GM19239 (cell line): ENCODE results near the gene PGA5.
A peak's percentile ranks its signal among the peaks of the same experiment; 100 is the strongest.
"Not testable (repeated sequence)": the region's sequence is repeated elsewhere in the genome, so short reads cannot be mapped to it uniquely, and the experiment has no call there.

Source experiments
- DNase-seq: peaks from one replicate; pipeline ENCODE4 v3.0.0; 2011; ENCODE audit warnings: low spot score; ENCODE audit not compliant: insufficient read length
- FAIRE-seq: peaks from 2 replicates; lab custom pipeline; 2011; peaks lifted over from hg19 to GRCh38; lab: Jason Lieb, UNC

PGA5 gene

DNA sequence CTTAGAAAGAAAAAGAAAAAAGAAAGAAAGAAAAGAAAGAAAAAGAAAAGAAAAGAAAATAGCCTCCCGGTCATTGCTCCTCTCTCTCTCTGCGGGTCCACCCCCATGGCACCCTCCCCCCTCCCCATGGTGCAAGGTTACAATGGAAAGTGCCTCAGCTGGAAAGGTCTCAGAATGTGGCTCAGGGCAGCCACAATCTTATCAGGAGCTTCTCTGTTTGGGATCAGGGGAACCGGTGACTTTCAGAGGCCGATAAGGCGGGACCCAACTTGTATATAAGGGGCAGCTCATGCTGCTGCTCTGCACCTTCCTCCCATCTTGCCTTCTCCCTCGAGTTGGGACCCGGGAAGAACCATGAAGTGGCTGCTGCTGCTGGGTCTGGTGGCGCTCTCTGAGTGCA lies 18.9 kb upstream of the PGA5 start, which contains the start of gene PGA4:
TSS of gene PGA4 (plus strand) at position 301 of the 400 bp plus-strand sequence. CDS start at position 355, 54 bp downstream.
- FAIRE-seq, result not testable (repeated sequence)

DNA sequence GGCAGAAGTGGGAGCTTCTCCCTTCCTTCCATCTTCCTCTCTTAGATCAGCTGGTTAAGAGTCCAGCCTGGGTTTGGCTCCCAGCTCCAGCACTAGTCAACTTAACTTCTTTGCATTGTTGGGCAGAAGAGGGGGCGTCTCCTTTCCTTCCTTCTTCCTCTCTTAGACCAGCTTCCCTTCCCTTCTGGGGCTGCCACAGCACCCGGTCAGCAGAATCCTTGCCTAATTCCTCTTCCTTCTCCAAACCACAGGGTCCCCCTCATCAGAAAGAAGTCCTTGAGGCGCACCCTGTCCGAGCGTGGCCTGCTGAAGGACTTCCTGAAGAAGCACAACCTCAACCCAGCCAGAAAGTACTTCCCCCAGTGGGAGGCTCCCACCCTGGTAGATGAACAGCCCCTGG lies 18.3 kb upstream of the PGA5 start:
- FAIRE-seq, DNase-seq: not testable (repeated sequence)

More for the DNA sequence above, 18.9 kb upstream of the PGA5 start, which contains the start of gene PGA4:
- not testable (repeated sequence) for DNase-seq

DNA sequence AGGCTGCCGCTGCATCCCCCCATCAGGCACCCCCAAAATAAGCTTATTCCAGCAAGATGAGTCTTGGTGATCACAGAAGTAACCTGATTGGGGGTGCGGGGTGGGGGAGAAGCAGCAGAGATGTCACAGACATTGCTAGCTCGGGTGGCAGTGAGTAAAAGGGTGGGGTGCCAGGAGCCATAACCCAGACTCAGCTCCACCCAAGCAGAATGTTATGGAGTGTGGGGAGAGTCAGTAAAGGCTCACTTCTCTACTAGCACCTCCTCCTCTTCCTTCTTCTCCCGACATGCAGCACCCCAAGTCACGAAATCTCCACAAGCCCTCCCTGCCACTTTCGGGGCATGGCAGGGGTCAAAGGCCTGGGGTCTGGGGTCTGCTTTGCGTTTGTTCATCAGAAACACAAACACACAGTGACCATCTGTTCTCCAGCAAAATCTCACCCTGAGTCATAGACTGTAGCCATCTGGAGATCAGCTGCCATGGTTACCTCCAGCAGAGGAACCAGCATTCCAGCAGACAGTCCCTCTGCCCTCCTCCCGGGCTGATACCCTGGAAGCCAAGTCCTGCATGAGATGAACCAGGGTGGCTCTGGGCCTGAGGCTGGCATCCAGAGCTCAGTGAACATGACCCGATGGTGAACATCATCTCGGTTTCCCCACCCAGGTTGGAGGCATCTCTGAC lies 14.4 kb upstream of the PGA5 start:
- not testable (repeated sequence) for DNase-seq, FAIRE-seq

DNA sequence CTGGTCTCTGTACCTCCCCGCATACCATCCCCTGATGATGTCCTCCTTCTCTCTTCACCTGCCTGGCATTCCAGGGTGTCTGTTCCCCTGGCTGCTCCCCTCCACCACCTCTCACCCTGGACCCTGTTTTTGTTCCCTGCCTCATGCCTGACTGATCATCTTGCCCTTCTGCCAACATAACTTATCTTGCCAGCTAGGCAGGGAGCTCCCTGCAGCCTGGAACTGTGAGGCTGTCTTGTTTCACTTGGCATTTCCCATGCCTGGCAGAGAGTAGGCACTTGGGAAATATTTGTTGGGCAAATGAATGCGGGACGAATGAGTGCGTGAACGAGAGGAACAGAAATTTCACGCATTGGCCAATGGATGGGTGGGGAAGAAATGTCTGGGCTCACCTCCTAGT lies 11.5 kb upstream of the PGA5 start:
- FAIRE-seq, DNase-seq: not testable (repeated sequence)

DNA sequence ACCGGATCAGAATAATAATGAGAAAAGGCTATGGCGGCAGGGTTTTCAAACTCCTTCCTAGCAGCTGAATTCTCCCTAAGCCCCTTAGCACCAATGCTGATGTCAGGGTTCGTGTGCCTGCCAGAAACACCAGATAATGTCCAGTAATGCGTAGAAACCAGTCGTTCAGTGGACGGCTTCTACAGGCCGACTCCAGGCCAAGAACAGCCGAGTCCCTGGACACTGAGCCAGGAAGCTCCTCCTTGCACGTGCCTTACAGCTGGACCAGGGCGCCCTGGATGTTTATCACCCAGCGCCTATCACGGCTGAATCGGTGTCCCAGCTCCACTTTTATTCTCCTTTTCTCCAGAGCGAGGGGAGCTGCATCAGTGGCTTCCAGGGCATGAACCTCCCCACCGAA lies 9.9 kb upstream of the PGA5 start:
- not testable (repeated sequence) for DNase-seq, FAIRE-seq

DNA sequence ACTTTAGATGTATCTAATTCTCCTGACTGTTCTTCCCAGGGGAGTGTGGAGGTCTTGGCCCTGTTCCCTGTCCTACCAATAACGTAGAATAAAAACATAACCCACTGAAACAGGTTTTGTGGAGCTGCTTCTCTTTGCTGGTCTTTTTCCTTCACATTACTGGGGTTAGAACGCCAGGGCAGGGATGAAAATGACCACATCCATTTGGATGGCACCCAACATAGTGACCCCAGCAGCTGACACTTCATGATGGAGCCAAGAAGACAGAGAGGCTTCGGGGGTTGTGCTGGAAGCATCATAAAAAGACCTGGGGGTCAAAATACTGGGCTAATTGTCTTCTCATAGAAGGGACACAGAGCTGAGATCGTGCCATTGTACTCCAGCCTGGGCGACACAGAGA lies 9.4 kb upstream of the PGA5 start:
- not testable (repeated sequence) for DNase-seq, FAIRE-seq

DNA sequence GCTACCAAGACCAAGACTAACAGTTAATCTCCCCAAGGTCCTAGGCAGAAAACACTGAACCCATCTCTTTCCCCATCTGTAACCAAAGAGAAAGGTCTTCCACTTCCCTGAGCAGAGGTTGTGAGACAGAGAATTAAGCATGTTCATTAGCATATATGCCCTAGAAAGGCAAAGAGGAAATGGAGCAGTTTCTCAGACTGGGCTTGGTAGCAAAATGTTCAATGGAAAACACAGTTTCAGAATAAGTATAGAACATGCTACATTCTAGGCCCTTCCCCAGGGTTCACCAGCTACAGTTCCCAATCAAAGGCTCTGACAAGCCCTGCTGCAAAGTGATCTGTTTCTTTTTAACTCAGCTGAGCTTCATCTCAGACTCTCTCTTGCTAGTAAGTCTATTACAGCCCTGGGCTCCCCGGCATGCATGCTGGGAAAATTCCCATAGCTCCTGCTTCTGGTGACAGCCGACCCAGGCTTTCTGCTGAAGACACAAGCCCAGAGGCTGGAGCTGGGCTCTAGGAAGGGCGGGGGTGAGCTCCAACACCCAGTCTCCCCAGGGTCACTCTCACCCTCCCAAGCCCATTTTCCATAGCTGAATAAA lies 8.3 kb upstream of the PGA5 start:
- not testable (repeated sequence) for FAIRE-seq, DNase-seq

DNA sequence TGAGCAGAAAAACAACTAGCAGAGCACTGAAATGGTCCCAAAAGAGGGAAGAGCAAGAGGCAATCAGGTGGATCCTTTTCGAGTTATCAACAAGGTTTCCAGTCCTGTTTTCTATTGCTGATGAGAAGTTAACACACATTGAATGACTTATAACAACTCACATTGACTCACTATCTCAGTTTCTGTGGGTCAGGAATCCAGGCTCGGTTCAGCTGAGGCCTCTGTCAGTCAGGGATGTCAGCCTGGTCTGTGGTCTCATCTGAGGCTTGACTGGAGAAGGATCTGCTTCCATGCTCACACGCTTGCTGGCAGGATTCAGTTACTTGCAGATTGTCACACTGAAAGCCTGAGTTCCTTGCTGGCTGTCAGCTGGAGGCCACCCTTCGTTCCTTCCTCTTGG lies 3.8 kb upstream of the PGA5 start:
- FAIRE-seq, result peak; percentile 33

DNA sequence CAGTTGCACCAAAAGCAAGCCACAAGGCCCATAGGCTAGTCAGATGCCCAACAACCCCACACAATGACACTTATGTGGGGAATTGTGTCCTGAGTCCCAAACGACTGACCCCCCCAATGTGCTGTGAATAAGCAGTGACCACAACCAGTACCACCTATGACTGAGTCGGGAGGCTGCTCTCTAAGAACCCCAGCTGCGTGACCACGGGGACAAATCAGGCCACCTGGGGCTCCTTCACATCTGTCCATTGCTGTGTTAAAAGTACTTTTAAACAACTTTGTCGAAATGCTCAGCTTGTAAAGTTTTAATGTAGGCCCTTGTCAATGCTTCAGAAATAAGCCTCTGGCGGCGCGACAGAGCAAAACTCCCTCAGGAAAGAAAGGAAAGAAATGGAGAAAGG lies 687 bp upstream of the PGA5 start:
- DNase-seq, FAIRE-seq: not testable (repeated sequence)

More for the DNA sequence above, 3.8 kb upstream of the PGA5 start:
- not testable (repeated sequence) for DNase-seq

DNA sequence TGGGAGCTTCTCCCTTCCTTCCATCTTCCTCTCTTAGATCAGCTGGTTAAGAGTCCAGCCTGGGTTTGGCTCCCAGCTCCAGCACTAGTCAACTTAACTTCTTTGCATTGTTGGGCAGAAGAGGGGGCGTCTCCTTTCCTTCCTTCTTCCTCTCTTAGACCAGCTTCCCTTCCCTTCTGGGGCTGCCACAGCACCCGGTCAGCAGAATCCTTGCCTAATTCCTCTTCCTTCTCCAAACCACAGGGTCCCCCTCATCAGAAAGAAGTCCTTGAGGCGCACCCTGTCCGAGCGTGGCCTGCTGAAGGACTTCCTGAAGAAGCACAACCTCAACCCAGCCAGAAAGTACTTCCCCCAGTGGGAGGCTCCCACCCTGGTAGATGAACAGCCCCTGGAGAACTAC lies 551 bp downstream of the PGA5 start:
- not testable (repeated sequence) for DNase-seq, FAIRE-seq

DNA sequence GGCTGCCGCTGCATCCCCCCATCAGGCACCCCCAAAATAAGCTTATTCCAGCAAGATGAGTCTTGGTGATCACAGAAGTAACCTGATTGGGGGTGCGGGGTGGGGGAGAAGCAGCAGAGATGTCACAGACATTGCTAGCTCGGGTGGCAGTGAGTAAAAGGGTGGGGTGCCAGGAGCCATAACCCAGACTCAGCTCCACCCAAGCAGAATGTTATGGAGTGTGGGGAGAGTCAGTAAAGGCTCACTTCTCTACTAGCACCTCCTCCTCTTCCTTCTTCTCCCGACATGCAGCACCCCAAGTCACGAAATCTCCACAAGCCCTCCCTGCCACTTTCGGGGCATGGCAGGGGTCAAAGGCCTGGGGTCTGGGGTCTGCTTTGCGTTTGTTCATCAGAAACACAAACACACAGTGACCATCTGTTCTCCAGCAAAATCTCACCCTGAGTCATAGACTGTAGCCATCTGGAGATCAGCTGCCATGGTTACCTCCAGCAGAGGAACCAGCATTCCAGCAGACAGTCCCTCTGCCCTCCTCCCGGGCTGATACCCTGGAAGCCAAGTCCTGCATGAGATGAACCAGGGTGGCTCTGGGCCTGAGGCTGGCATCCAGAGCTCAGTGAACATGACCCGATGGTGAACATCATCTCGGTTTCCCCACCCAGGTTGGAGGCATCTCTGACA lies 4.4 kb downstream of the PGA5 start:
- FAIRE-seq, DNase-seq: not testable (repeated sequence)

DNA sequence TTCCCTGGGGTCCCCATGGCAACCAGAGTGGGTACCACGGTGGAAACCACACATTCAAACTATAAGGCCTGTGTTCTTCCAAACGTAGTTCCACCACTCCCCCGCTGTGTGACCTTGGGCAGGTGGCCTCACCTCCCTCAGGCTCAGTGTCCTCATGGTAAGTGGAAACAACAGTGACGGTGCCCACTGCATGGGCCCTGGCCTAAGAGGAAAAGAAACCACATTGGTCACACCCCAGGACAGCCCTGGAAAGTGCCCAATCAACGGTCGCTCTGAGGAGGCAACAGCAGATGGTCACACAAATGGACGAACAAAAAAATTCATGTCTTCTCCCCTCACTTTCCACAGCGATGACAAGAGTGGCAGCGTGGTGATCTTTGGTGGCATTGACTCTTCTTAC lies 7.1 kb downstream of the PGA5 start:
- not testable (repeated sequence) for FAIRE-seq, DNase-seq

DNA sequence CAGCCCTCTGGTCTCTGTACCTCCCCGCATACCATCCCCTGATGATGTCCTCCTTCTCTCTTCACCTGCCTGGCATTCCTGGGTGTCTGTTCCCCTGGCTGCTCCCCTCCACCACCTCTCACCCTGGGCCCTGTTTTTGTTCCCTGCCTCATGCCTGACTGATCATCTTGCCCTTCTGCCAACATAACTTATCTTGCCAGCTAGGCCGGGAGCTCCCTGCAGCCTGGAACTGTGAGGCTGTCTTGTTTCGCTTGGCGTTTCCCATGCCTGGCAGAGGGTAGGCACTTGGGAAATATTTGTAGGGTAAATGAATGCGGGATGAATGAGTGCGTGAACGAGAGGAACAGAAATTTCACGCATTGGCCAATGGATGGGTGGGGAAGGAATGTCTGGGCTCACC lies 8.2 kb downstream of the PGA5 start:
- DNase-seq, FAIRE-seq: not testable (repeated sequence)

DNA sequence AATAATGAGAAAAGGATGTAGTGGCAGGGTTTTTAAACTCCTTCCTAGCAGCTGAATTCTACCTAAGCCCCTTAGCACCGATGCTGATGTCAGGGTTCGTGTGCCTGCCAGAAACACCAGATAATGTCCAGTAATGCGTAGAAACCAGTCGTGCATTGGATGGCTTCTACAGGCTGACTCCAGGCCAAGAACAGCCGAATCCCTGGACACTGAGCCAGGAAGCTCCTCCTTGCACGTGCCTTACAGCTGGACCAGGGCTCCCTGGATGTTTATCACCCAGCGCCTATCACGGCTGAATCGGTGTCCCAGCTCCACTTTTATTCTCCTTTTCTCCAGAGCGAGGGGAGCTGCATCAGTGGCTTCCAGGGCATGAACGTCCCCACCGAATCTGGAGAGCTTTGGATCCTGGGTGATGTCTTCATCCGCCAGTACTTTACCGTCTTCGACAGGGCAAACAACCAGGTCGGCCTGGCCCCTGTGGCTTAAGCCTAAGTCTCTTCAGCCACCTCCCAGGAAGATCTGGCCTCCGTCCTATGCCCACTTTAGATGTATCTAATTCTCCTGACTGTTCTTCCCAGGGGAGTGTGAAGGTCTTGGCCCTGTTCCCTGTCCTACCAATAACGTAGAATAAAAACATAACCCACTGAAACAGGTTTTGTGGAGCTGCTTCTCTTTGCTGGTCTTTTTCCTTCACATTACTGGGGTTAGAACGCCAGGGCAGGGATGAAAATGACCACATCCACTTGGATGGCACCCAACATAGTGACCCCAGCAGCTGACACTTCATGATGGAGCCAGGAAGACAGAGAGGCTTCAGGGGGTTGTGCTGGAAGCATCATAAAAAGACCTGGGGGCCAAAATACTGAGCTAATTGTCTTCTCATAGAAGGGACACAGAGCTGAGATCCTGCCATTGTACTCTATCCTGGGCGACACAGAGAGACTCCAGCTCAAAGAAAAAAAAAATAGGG lies 10.1 kb downstream of the PGA5 start:
- DNase-seq, FAIRE-seq: not testable (repeated sequence)

DNA sequence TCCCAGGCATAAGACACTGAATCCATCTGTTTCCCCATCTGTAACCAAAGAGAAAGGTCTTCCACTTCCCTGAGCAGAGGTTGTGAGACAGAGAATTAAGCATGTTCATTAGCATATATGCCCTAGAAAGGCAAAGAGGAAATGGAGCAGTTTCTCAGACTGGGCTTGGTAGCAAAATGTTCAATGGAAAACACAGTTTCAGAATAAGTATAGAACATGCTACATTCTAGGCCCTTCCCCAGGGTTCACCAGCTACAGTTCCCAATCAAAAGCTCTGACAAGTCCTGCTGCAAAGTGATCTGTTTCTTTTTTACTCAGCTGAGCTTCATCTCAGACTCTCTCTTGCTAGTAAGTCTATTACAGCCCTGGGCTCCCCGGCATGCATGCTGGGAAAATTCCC lies 11.4 kb downstream of the PGA5 start:
- not testable (repeated sequence) for FAIRE-seq, DNase-seq

DNA sequence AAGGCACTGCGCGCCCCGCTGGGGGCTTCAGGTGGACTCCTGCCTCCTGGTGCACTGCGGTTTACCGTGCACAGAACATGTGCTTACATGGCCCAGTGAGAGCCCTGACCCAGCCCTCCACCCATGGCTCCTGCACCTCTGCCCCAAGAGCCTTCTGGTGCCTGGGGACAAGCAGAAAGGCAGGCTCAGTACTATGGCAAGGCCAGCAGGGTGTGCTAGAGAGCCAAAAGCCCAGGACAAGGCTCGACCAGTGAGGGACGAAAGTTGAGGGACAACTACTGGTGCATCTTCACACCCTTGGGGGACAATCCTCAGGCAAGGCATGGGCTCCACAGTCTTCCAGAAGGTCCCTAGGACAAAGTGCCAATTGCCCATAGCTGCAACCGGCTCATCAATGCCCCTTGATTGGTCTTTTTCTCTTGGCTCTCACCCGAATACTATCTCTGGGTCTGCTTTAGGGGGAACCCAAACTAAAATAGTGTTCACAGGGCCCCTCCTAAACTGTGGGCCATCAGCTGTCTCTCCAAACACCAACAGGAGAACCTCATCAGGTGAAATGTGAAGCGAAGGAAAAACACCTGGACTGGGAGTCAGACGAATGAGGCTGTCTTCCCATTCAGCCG lies 13.5 kb downstream of the PGA5 start:
- peak; percentile 91 for FAIRE-seq
- peak; percentile 91 for DNase-seq

DNA sequence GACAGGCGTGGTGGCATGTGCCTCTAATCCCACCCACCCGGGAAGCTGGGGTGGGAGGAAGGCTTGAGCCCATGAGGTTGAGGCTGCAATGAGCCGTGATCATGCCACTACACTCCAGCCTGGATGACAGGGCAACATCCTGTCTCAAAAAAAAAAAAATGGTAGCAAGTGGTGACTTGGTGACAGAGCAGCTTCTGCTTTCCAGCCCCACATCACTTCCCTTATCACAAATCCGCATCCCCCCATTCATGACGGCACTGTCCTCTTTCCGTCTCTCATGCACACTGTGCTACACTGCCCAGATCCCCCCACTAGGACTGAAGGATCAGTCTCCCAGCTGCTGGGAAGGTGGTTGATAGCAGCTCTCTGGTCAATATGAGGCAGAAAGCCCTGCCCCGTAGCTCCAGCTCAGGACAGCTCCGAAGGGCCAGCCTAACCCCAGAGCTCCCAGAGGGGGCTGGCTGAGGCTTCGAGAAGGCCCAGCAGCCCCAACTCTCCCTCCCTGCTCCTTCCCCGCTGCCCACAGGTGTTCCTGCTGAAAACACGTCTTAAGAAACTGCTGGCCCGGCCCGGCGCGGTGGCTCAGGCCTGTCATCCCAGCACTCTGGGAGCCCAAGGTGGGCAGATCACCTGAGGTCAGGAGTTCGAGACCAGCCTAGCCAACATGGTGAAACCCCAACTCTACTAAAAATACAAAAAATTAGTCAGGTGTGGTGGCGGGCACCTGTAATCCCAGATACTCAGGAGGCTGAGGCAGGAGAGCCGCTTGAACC lies 15.9 kb downstream of the PGA5 start:
- DNase-seq, result no peak
- FAIRE-seq, result no peak

DNA sequence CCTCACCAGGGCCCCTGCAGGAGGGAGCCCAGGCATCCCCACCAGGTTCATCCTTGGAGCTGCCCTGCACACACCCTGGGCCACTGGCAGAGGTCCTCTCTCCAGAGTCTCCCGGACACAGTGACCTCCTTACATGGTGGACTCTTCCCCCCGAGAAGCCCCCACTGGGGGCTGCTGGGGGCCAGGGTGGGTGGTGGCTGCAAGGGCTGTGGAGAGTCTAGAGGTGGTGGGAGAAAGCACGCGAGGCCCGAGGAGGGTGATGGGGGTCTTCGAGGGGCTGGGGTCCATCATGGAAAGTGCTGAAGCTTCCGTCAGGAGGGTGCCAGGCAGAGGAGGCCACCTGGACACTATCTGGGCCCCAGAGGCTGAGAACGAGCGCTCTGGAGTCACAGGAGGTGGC lies 17.6 kb downstream of the PGA5 start:
- DNase-seq (no peak), FAIRE-seq (no peak)

DNA sequence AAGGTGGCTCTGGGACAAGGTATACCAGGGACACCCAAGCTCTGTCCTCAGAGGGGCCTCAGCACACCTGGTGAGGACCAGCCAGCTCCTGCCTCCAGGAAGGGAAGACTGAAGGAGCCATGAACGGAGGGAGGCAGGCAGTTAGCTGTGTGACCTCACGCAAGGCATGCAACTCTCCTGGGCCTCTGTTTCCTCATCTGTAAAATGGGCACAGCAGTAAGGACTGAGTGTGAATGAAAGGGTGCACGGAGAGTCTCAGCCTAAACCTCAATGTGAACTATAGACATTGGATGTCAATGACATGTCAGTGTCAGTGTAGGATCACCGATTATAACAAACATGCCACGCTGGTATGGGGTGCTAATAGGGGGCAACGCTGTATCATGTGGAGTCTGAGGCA lies 18.4 kb downstream of the PGA5 start:
- FAIRE-seq, result no peak
- no peak for DNase-seq
